ENCODE data around the gene NRROS. TPM values are rescaled to one million over a fixed set of nuclear protein-coding genes. Genes with fewer than 3 reads are reported as not detected.
A peak's percentile ranks its signal among the peaks of the same experiment; 100 is the strongest.

The NRROS gene
- total and polyA plus RNA-seq, 2 of the 13 experiments (the other 11 are each of a cell fraction or from before 2014, with no cell fraction given): not detected

GRCh38 chr3:196684548-196685407, 45.3 kb downstream of the NRROS start (continued):
- TF ChIP-seq SNAPC4 (CRISPR knock-in tag; IDR thresholded peaks at IDR 0.05): no peak
- TF ChIP-seq HNF1B (CRISPR knock-in tag; IDR thresholded peaks at IDR 0.05): 0 out of 2 replicates have a peak, but pooled peaks have one; percentile 31
- TF ChIP-seq SAP130 (CRISPR knock-in tag; IDR thresholded peaks at IDR 0.05; ENCODE audit: low read depth): 0 out of 2 replicates have a peak, but pooled peaks have one; percentile 10
- TF ChIP-seq SALL1 (CRISPR knock-in tag; IDR thresholded peaks at IDR 0.05): peak; percentile 20; the same call in 1 of the 2 replicates
- TF ChIP-seq NR2F1 (CRISPR knock-in tag; IDR thresholded peaks at IDR 0.05): no peak
- TF ChIP-seq ZNF468 (CRISPR knock-in tag; IDR thresholded peaks at IDR 0.05): no peak
- TF ChIP-seq MED1 (CRISPR knock-in tag; IDR thresholded peaks at IDR 0.05): 0 out of 2 replicates have a peak, but pooled peaks have one; percentile 17
- TF ChIP-seq ZBTB44 (CRISPR knock-in tag; IDR thresholded peaks at IDR 0.05): no peak
- TF ChIP-seq TSC22D2 (CRISPR knock-in tag; IDR thresholded peaks at IDR 0.05; ENCODE audit: borderline replicate concordance): no peak
- 0 out of 2 replicates have a peak, but pooled peaks have one; percentile 22 for TF ChIP-seq GATAD2A (CRISPR knock-in tag; IDR thresholded peaks at IDR 0.05)
- 0 out of 2 replicates have a peak, but pooled peaks have one; percentile 15 for TF ChIP-seq ERF (CRISPR knock-in tag; IDR thresholded peaks at IDR 0.05)
- TF ChIP-seq MBD4 (IDR thresholded peaks at IDR 0.05; ENCODE audit: borderline replicate concordance, low read length): no peak
- no peak for TF ChIP-seq ZSCAN12 (CRISPR knock-in tag; IDR thresholded peaks at IDR 0.05)
- TF ChIP-seq GRHL1 (CRISPR knock-in tag; conservative IDR thresholded peaks at IDR 0.05): no peak
- TF ChIP-seq ZNF768 (CRISPR knock-in tag; IDR thresholded peaks at IDR 0.05): no peak
- TF ChIP-seq KDM5A (IDR thresholded peaks at IDR 0.05; ENCODE audit: borderline replicate concordance, low read length): no peak
- TF ChIP-seq SMC3 (IDR thresholded peaks at IDR 0.05; ENCODE audit: low read length): peak; percentile 94
- TF ChIP-seq RAD21 (CRISPR knock-in tag; IDR thresholded peaks at IDR 0.05): peak; percentile 67; the same call in 1 of the 2 replicates
- TF ChIP-seq ZNF441 (CRISPR knock-in tag; IDR thresholded peaks at IDR 0.05; ENCODE audit: borderline replicate concordance): no peak

Measured in HepG2 (cell line).